Peyer's patch (tissue), 4 donors: ENCODE measurements around the gene PLAAT4. TPM values are rescaled to one million over a fixed set of nuclear protein-coding genes. Genes with fewer than 3 reads are reported as not detected.
A peak's percentile ranks its signal among the peaks of the same experiment; 100 is the strongest.
"Not testable (repeated sequence)": the region's sequence is repeated elsewhere in the genome, so short reads cannot be mapped to it uniquely, and the experiment has no call there.

ENCODE experiments used
- DNase-seq, 3 donors: peaks; one replicate each; pipeline ENCODE4 v3.0.0-alpha.2; 2017 to 2019
- H3K27ac ChIP-seq, 4 donors: fragments of 200-600 bp; sonication (generic); one replicate each; pipeline ENCODE4 v1.5.1; 2016 to 2019
- H3K27me3 ChIP-seq, 2 donors: fragments of 200-600 bp; sonication (generic); one replicate each; pipeline ENCODE4 v1.5.1; 2019
- H3K36me3 ChIP-seq, 3 donors: fragments of 200-600 bp; sonication (generic); one replicate each; pipeline ENCODE4 v1.5.1; 2016 to 2019
- H3K4me1 ChIP-seq, 4 donors: fragments of 200-600 bp; sonication (generic); one replicate each; pipeline ENCODE4 v1.5.1; 2016 to 2019
- H3K4me3 ChIP-seq, 4 donors: fragments of 200-600 bp; sonication (generic); 1 replicate in 3 of 4; 2 replicates in 1 of 4; pipeline ENCODE4 v1.5.1; 2016 to 2019; ENCODE audit warnings: mild to moderate bottlenecking in 1 of 4
- H3K9me3 ChIP-seq, 4 donors: fragments of 200-600 bp; sonication (generic); one replicate each; pipeline ENCODE4 v1.5.1; 2016 to 2019; ENCODE audit warnings: mild to moderate bottlenecking in 1 of 4
- POLR2A ChIP-seq, 2 donors: fragments of 450-650 bp; IDR thresholded peaks; one replicate each; pipeline ENCODE4 v1.5.1; 2017; ENCODE audit warnings: antibody characterized with exemption in 2 of 2, mild to moderate bottlenecking in 2 of 2, moderate library complexity in 2 of 2
- total RNA-seq, 4 donors: library from RNA; depleted of rRNA; stranded (reverse); fragments of >200 nt; gene quantifications; one replicate each; pipeline ENCODE4 v1.1.0, GENCODE V29; 2016
- TF ChIP-seq, protein P1 (sequence below), 6 experiments: fragments of 450-650 bp in 4 of 6; fragments of 200-600 bp in 2 of 6; sonication (generic) in 1 of 6; IDR thresholded peaks; one replicate each; pipeline ENCODE4 v1.5.1; 2017 to 2019; ENCODE audit warnings: antibody characterized with exemption in 6 of 6, mild to moderate bottlenecking in 3 of 6, moderate library complexity in 1 of 6

The PLAAT4 gene
- total RNA-seq, 4 donors from 2014 or later, result 54.5 to 179 (median 93.4) TPM

DNA sequence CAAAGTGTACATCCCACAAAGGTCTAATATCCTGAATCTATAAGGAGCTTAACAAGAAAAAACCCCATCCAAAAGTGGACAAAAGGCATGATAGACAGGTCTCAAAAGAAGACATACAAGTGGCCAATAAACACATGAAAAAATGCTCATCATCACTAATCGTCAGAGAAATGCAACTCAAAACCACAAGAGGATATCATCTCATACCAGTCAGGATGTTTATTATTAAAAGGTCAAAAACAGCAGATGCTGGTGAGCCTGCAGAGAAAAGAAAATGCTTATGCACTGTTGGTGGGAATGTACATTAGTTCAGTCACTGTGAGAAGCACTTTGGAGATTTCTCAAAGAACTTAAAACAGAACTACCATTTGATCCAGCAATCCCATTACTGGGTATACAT, 18.1 kb upstream of the PLAAT4 start:
- no peaks in the 10 kb centered on the region for H3K36me3 ChIP-seq
- H3K4me1 ChIP-seq, result no peaks in the 10 kb centered on the region
- H3K9me3 ChIP-seq, result no peaks in the 10 kb centered on the region
- H3K27ac ChIP-seq, result peak overlapping the region in 2 of 4 donors; percentile 2 to 29
- TF ChIP-seq, protein P1, sequence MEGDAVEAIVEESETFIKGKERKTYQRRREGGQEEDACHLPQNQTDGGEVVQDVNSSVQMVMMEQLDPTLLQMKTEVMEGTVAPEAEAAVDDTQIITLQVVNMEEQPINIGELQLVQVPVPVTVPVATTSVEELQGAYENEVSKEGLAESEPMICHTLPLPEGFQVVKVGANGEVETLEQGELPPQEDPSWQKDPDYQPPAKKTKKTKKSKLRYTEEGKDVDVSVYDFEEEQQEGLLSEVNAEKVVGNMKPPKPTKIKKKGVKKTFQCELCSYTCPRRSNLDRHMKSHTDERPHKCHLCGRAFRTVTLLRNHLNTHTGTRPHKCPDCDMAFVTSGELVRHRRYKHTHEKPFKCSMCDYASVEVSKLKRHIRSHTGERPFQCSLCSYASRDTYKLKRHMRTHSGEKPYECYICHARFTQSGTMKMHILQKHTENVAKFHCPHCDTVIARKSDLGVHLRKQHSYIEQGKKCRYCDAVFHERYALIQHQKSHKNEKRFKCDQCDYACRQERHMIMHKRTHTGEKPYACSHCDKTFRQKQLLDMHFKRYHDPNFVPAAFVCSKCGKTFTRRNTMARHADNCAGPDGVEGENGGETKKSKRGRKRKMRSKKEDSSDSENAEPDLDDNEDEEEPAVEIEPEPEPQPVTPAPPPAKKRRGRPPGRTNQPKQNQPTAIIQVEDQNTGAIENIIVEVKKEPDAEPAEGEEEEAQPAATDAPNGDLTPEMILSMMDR (IDR thresholded peaks at IDR 0.05), result no peak
- TF ChIP-seq POLR2A (IDR thresholded peaks at IDR 0.05), result no peak
- no peak for DNase-seq
- H3K27me3 ChIP-seq, result no peaks in the 10 kb centered on the region
- no peak overlapping the region for H3K4me3 ChIP-seq

DNA sequence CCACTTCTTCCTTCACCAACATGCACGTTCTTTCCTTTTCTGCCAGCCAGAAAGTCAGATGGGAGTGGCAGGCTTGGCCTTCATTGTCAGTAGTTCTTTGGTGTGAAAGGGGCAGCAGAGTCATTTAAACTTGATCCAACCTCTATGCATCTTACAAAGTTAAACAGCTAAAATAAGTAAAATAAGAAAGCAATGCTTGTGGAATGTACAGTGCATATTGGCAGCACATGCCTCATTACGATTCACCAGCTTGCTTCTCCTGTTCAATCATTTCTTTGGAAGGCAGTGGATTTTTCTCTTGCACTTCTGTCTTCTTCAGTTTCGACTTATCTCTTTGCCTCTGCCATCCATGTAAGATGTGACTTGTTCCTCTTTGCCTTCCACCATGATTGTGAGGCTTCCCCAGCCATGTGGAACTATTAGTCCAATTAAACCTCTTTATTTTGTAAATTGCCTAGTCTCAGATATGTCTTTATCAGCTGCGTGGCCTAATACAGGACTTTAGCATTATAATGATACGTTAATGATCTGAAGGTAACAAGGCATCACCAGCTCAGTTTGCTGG, 15.9 kb upstream of the PLAAT4 start:
- H3K9me3 ChIP-seq, result no peaks in the 10 kb centered on the region
- H3K27me3 ChIP-seq, result no peaks in the 10 kb centered on the region
- no peaks in the 10 kb centered on the region for H3K4me1 ChIP-seq
- no peak overlapping the region for H3K4me3 ChIP-seq
- H3K36me3 ChIP-seq, result no peaks in the 10 kb centered on the region
- H3K27ac ChIP-seq, result no peak overlapping the region
- DNase-seq, result no peak
- TF ChIP-seq, protein P1 (IDR thresholded peaks at IDR 0.05), result no peak

DNA sequence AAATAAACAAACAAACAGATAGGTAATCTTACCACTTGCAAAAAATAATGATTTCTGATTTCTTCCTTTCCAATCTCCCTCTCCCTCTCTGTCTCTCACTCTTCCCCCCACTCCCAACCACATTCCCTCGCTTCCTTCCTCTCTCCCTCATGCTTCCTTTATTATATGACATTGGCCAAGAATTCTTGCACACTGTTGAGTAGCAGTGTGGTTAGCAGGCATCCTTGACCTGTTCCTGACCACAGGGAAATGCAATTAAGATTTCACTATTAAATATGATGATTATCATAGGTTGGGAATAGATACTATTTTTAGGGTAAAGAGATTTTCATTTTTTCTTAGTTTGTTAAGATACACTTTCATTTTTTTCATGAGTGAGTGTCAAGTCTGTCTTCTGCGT, 14.7 kb upstream of the PLAAT4 start:
- DNase-seq, result no peak
- H3K27me3 ChIP-seq, result no peaks in the 10 kb centered on the region
- no peak overlapping the region for H3K4me3 ChIP-seq
- H3K27ac ChIP-seq, result no peak overlapping the region
- H3K4me1 ChIP-seq, result no peaks in the 10 kb centered on the region
- H3K9me3 ChIP-seq, result no peaks in the 10 kb centered on the region
- no peak for TF ChIP-seq POLR2A (IDR thresholded peaks at IDR 0.05)
- TF ChIP-seq, protein P1 (IDR thresholded peaks at IDR 0.05), result no peak
- H3K36me3 ChIP-seq, result no peaks in the 10 kb centered on the region

DNA sequence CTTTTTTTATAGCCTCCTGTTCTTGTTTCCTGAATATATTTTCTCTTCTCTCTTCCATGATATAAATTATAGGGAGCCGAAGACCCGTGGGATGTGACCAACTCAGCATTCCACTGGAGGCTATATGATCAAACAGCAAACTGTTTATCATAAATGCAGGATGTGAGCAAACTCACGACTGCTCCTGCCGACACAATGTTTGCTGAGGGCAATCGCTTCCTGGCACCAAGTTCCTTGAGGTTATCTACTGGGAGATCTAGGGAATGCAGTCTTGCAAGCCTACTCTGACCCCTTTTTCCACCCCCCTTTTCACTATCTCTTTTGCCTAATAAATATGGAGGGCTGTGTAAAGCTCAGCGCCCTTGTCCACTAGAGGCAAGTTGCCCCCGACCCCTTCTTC, 13.5 kb upstream of the PLAAT4 start:
- Histone ChIP-seq H3K4me1 (no peaks in the 10 kb centered on the region), H3K4me3 (no peak overlapping the region), H3K27ac (no peak overlapping the region), H3K27me3 (no peaks in the 10 kb centered on the region), H3K9me3 (no peaks in the 10 kb centered on the region), H3K36me3 (no peaks in the 10 kb centered on the region)
- no peak for DNase-seq
- TF ChIP-seq, protein P1 (IDR thresholded peaks at IDR 0.05), result no peak
- TF ChIP-seq POLR2A (IDR thresholded peaks at IDR 0.05), result no peak

DNA sequence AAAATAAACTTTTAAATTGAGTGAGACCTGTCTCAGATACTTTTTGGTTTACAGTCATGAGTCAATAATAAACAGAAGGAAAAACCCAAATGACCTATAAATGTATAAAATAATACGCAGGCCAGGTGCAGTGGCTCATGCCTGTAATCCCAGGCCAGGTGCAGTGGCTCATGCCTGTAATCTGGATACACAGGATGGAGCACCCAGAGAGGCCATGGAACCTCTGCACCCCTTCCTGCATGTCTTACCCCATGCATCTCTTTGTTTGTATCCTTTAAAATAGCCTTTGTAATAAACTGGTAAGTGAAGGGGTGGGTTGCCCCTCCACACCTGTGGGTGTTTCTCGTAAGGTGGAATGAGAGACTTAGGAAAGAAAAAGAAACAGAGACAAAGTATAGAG, 8.9 kb upstream of the PLAAT4 start:
- H3K4me1 ChIP-seq, result peaks cover 0 to 14% (median 0%) of the 10 kb centered on the region in 4 donors
- H3K9me3 ChIP-seq, result no peaks in the 10 kb centered on the region
- H3K4me3 ChIP-seq, result no peak overlapping the region
- DNase-seq, result no peak
- no peaks in the 10 kb centered on the region for H3K36me3 ChIP-seq
- H3K27ac ChIP-seq, result no peak overlapping the region
- H3K27me3 ChIP-seq, result no peaks in the 10 kb centered on the region
- TF ChIP-seq, protein P1 (IDR thresholded peaks at IDR 0.05), result no peak
- TF ChIP-seq POLR2A (IDR thresholded peaks at IDR 0.05), result no peak

DNA sequence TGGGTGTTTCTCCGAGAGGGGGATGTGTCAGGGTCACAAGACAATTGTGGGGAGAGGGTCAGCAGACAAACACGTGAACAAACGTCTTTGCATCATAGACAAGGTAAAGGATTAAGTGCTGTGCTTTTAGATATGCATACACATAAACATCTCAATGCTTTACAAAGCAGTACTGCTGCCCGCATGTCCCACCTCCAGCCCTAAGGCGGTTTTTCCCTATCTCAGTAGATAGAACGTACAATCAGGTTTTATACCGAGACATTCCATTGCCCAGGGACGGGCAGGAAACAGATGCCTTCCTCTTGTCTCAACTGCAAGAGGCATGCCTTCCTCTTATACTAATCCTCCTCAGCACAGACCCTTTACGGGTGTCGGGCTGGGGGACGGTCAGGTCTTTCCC, 8.5 kb upstream of the PLAAT4 start:
- not testable (repeated sequence) for DNase-seq, H3K4me3 ChIP-seq, H3K27ac ChIP-seq, H3K36me3 ChIP-seq, H3K9me3 ChIP-seq, H3K27me3 ChIP-seq
- H3K4me1 ChIP-seq, result peaks cover 0 to 14% (median 0%) of the 10 kb centered on the region in 4 donors

DNA sequence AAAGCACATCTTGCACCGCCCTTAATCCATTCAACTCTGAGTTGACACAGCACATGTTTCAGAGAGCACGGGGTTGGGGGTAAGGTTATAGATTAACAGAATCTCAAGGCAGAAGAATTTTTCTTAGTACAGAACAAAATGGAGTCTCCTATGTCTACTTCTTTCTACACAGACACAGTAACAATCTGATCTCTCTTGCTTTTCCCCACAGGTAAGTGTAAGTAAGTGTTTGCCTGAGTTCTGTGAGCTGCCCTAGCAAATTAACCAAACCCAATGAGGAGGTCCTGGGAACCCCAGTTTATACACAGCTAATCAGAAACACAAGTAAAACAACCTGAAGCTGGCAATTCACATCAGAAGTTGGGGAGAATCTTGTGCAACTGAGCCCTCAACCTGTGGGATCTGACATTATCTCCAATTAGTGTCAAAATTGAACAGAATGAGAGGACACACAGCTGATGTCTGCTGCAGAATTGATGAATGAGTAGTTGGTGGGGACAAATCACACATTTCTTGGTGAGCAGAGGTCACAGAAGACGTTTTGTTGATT, 7.8 kb upstream of the PLAAT4 start:
- not testable (repeated sequence) for H3K27ac ChIP-seq, H3K36me3 ChIP-seq, H3K4me3 ChIP-seq, H3K9me3 ChIP-seq, DNase-seq, H3K27me3 ChIP-seq
- peaks cover 0 to 14% (median 0%) of the 10 kb centered on the region in 4 donors for H3K4me1 ChIP-seq

DNA sequence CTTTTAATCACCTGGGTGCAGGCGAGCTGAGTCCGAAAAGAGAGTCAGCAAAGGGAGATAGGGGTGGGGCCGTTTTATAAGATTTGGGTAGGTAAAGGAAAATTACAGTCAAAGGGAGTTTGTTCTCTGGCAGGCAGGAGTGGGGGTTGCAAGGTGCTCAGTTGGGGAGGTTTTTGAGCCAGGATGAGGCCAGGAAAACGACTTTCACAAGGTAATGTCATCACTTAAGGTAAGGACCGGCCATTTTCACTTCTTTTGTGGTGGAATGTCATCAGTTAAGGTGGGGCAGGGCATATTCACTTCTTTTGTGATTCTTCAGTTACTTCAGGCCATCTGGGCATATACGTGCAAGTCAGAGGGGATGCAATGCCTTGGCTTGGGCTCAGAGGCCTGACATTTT, 7.2 kb upstream of the PLAAT4 start:
- not testable (repeated sequence) for H3K27ac ChIP-seq

More for the DNA sequence above, 7.2 kb upstream of the PLAAT4 start:
- H3K27me3 ChIP-seq, H3K9me3 ChIP-seq, H3K4me3 ChIP-seq, DNase-seq, H3K36me3 ChIP-seq: not testable (repeated sequence)
- peaks cover 0 to 14% (median under 1%) of the 10 kb centered on the region in 4 donors for H3K4me1 ChIP-seq
